Activated CD4-positive, alpha-beta T cell treated with anti-CD3 and anti-CD28 coated beads, Interleukin-2, amount 10 ng/mL, durations not matched to agents 24 days and 14 days (primary cell): ENCODE results near the gene BACH1. TPM values are rescaled to one million over a fixed set of nuclear protein-coding genes. Genes with fewer than 3 reads are reported as not detected.
A peak's percentile ranks its signal among the peaks of the same experiment; 100 is the strongest.
"Not testable (repeated sequence)": the region's sequence is repeated elsewhere in the genome, so short reads cannot be mapped to it uniquely, and the experiment has no call there.

Experiments
- DNase-seq: peaks from one replicate; pipeline ENCODE4 v3.0.0; 2022
- H3K27ac Mint-ChIP-seq: one replicate; pipeline ENCODE4 v1.8.0; 2022; ENCODE audit warnings: mild to moderate bottlenecking, mixed read lengths
- H3K27me3 Mint-ChIP-seq: one replicate; pipeline ENCODE4 v1.8.0; 2022; ENCODE audit warnings: mixed read lengths
- H3K36me3 Mint-ChIP-seq: one replicate; pipeline ENCODE4 v1.8.0; 2022; ENCODE audit warnings: low read depth, mild to moderate bottlenecking, mixed read lengths
- H3K4me1 Mint-ChIP-seq: one replicate; pipeline ENCODE4 v1.8.0; 2021; ENCODE audit warnings: mixed read lengths
- H3K4me3 Mint-ChIP-seq: one replicate; pipeline ENCODE4 v1.8.0; 2022; ENCODE audit warnings: mild to moderate bottlenecking, moderate library complexity, mixed read lengths
- H3K9me3 Mint-ChIP-seq: one replicate; pipeline ENCODE4 v1.8.0; 2021; ENCODE audit warnings: mixed read lengths
- intact Hi-C: fragments of 100-400 bp; cut with micrococcal nuclease; formaldehyde crosslinking; loops from one replicate; pipeline ENCODE4 v1.15.1; 2023
- total RNA-seq: library from RNA; stranded (reverse); gene quantifications from 2 replicates; pipeline ENCODE4 v1.2.3, GENCODE V29; 2022

The BACH1 gene
- 21.5 and 24.8 TPM in 2 replicates for total RNA-seq

- peak within 1 kb of the TSS; percentile 96 for H3K27ac Mint-ChIP-seq
- H3K36me3 Mint-ChIP-seq, result peaks cover 7% of the 10 kb centered on the region
- intact Hi-C loops, result loop anchor here (1.0 to 10.0 kb wide), 5 partner anchors 73 to 411 kb away; partner anchors contain the start of gene USP16
- peaks cover 49% of the 10 kb centered on the region for H3K4me1 Mint-ChIP-seq
- H3K9me3 Mint-ChIP-seq, result no peaks in the 10 kb centered on the region
- peak within 1 kb of the TSS; percentile 91 for H3K4me3 Mint-ChIP-seq
- H3K27me3 Mint-ChIP-seq, result no peaks in the 10 kb centered on the region
- peak; percentile 94 for DNase-seq
Measured at GRCh38 chr21:29298348-29299045, at the start of gene BACH1. Gene BACH1, plus strand, starts transcription at chr21:29298922. Its CDS starts 22,359 bp downstream, at chr21:29321281.

- not testable (repeated sequence) for H3K4me3 Mint-ChIP-seq, H3K27ac Mint-ChIP-seq, H3K36me3 Mint-ChIP-seq, DNase-seq
- Mint-ChIP-seq H3K4me1 (peaks cover 11% of the 10 kb centered on the region), H3K9me3 (peaks cover 31% of the 10 kb centered on the region), H3K27me3 (peaks cover 36% of the 10 kb centered on the region)
- intact Hi-C loops, result loop anchor here (5.0 kb wide), 2 partner anchors 98 to 157 kb away; no protein-coding TSS in a partner anchor
Measured at GRCh38 chr21:29249289-29249688, 49.4 kb upstream of the BACH1 start.

GRCh38 chr21:29250636-29251035 lies 48.1 kb upstream of the BACH1 start:
- Mint-ChIP-seq H3K27ac (no peak overlapping the region), H3K4me3 (no peak overlapping the region), H3K27me3 (peaks cover 30% of the 10 kb centered on the region), H3K4me1 (peaks cover under 1% of the 10 kb centered on the region), H3K36me3 (peaks cover 5% of the 10 kb centered on the region), H3K9me3 (peaks cover 33% of the 10 kb centered on the region)
- intact Hi-C loops, result no loop called here
- no peak for DNase-seq

GRCh38 chr21:29253861-29254260 lies 44.9 kb upstream of the BACH1 start:
- H3K27ac Mint-ChIP-seq, H3K36me3 Mint-ChIP-seq, intact Hi-C loops, H3K4me3 Mint-ChIP-seq, DNase-seq, H3K4me1 Mint-ChIP-seq: not testable (repeated sequence)
- peaks cover 37% of the 10 kb centered on the region for H3K27me3 Mint-ChIP-seq
- H3K9me3 Mint-ChIP-seq, result peaks cover 38% of the 10 kb centered on the region

- H3K4me1 Mint-ChIP-seq, result no peaks in the 10 kb centered on the region
- no peak overlapping the region for H3K27ac Mint-ChIP-seq
- H3K27me3 Mint-ChIP-seq, result peaks cover 30% of the 10 kb centered on the region
- H3K36me3 Mint-ChIP-seq, result peaks cover 5% of the 10 kb centered on the region
- DNase-seq, result no peak
- no peak overlapping the region for H3K4me3 Mint-ChIP-seq
- H3K9me3 Mint-ChIP-seq, result peaks cover 33% of the 10 kb centered on the region
- intact Hi-C loops, result no loop called here
Measured at GRCh38 chr21:29254550-29254949, 44.2 kb upstream of the BACH1 start.

- Mint-ChIP-seq H3K4me3 (no peak overlapping the region), H3K27me3 (peaks cover 26% of the 10 kb centered on the region), H3K9me3 (peaks cover 28% of the 10 kb centered on the region), H3K27ac (no peak overlapping the region), H3K4me1 (no peaks in the 10 kb centered on the region), H3K36me3 (peaks cover 5% of the 10 kb centered on the region)
- DNase-seq, result peak; percentile 41
- intact Hi-C loops, result no loop called here
Measured at GRCh38 chr21:29256126-29256910, 42.4 kb upstream of the BACH1 start.

GRCh38 chr21:29257701-29258100 lies 41.0 kb upstream of the BACH1 start:
- Mint-ChIP-seq H3K36me3 (peaks cover 5% of the 10 kb centered on the region), H3K4me3 (no peak overlapping the region), H3K27ac (no peak overlapping the region), H3K9me3 (peaks cover 19% of the 10 kb centered on the region), H3K4me1 (no peaks in the 10 kb centered on the region), H3K27me3 (peaks cover 27% of the 10 kb centered on the region)
- intact Hi-C loops, result no loop called here
- DNase-seq, result no peak

GRCh38 chr21:29258626-29259338 lies 39.9 kb upstream of the BACH1 start:
- H3K9me3 Mint-ChIP-seq, result peaks cover 12% of the 10 kb centered on the region
- no peak overlapping the region for H3K27ac Mint-ChIP-seq
- H3K4me1 Mint-ChIP-seq, result no peaks in the 10 kb centered on the region
- H3K36me3 Mint-ChIP-seq, result peaks cover 3% of the 10 kb centered on the region
- intact Hi-C loops, result no loop called here
- H3K4me3 Mint-ChIP-seq, result no peak overlapping the region
- DNase-seq, result no peak
- peaks cover 28% of the 10 kb centered on the region for H3K27me3 Mint-ChIP-seq

- Mint-ChIP-seq H3K36me3 (no peaks in the 10 kb centered on the region), H3K27me3 (peaks cover 25% of the 10 kb centered on the region), H3K27ac (no peak overlapping the region), H3K4me1 (no peaks in the 10 kb centered on the region), H3K9me3 (peaks cover 5% of the 10 kb centered on the region), H3K4me3 (no peak overlapping the region)
- intact Hi-C loops, result no loop called here
- no peak for DNase-seq
Measured at GRCh38 chr21:29260461-29260860, 38.3 kb upstream of the BACH1 start.

GRCh38 chr21:29261555-29262540 lies 36.9 kb upstream of the BACH1 start:
- DNase-seq, result no peak
- H3K9me3 Mint-ChIP-seq, result no peaks in the 10 kb centered on the region
- no peaks in the 10 kb centered on the region for H3K36me3 Mint-ChIP-seq
- peaks cover 6% of the 10 kb centered on the region for H3K4me1 Mint-ChIP-seq
- intact Hi-C loops, result no loop called here
- no peak overlapping the region for H3K4me3 Mint-ChIP-seq
- H3K27me3 Mint-ChIP-seq, result peaks cover 20% of the 10 kb centered on the region
- H3K27ac Mint-ChIP-seq, result no peak overlapping the region

GRCh38 chr21:29264721-29265120 lies 34.0 kb upstream of the BACH1 start:
- DNase-seq, result peak; percentile 37
- peaks cover 6% of the 10 kb centered on the region for H3K4me1 Mint-ChIP-seq
- H3K4me3 Mint-ChIP-seq, result no peak overlapping the region
- intact Hi-C loops, result no loop called here
- peaks cover 13% of the 10 kb centered on the region for H3K27me3 Mint-ChIP-seq
- no peaks in the 10 kb centered on the region for H3K9me3 Mint-ChIP-seq
- no peak overlapping the region for H3K27ac Mint-ChIP-seq
- H3K36me3 Mint-ChIP-seq, result no peaks in the 10 kb centered on the region

- Mint-ChIP-seq H3K36me3 (no peaks in the 10 kb centered on the region), H3K27me3 (peaks cover 12% of the 10 kb centered on the region), H3K9me3 (no peaks in the 10 kb centered on the region), H3K27ac (no peak overlapping the region), H3K4me1 (peaks cover 6% of the 10 kb centered on the region), H3K4me3 (no peak overlapping the region)
- peak; percentile 45 for DNase-seq
- intact Hi-C loops, result no loop called here
Measured at GRCh38 chr21:29265690-29266479, 32.8 kb upstream of the BACH1 start.
